22Rv1 (cell line): Measurements from ENCODE around the gene LTBP1.

Source experiments
- CTCF ChIP-seq: fragments of 450-650 bp; IDR thresholded peaks from 2 replicates; pipeline ENCODE4 v1.5.1; 2017; ENCODE audit warnings: mild to moderate bottlenecking
- ZFX ChIP-seq: fragments of 450-650 bp; IDR thresholded peaks from 2 replicates; pipeline ENCODE4 v1.6.1; 2017; ENCODE audit warnings: antibody characterized with exemption, borderline replicate concordance

GRCh38 chr2:33020883-33021282, 74.1 kb downstream of the LTBP1 start:
- TF ChIP-seq CTCF = no peak
- TF ChIP-seq ZFX = no peak
